Measurements from ENCODE around the gene BMAL2. TPM values are rescaled to one million over a fixed set of nuclear protein-coding genes. Genes with fewer than 3 reads are reported as not detected.

Gene BMAL2
- total and polyA plus RNA-seq, 2 experiments from 2014 or later, result 5.5 to 18.2 TPM

DNA sequence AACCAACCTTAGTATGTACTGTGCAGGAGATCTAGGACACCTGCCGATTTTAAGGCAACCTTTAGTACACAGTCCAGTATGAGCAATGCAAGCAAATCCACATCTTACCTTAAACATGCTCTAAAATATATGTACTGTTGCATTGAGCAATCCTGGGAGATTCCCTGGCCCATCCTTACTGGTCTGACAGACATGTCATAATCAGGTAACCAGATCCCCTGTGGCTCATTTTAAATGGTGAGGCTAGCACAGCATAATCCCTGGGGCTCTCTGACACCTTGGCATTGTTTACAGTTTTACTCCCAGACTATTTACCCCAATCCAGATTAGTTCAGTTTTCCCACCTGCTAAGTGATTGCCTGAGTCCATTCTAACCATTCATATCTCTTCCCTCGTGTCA is 15.1 kb downstream of the BMAL2 start:
- Mint-ChIP-seq H3K36me3 (ENCODE audit: low read depth) (no peaks in the 10 kb centered on the region), H3K9me3 (no peaks in the 10 kb centered on the region), H3K4me3 (no peak overlapping the region), H3K27ac (no peak overlapping the region), H3K27me3 (ENCODE audit: insufficient read depth, low read depth, poor library complexity) (peaks cover 3% of the 10 kb centered on the region), H3K4me1 (peaks cover 38% of the 10 kb centered on the region)
- H3K79me2 ChIP-seq (replicated peaks; ENCODE audit: insufficient read depth), result peaks cover 44% of the 10 kb centered on the region
- H3K27ac ChIP-seq (ENCODE audit: low read depth), result no peak overlapping the region
- no peaks in the 10 kb centered on the region for H3F3A ChIP-seq (replicated peaks; ENCODE audit: low read depth)
- ATAC-seq (peak; percentile 26; the same call in 1 of the 3 replicates), DNase-seq (ENCODE audit: low spot score) (no peak)
- H3K36me3 ChIP-seq (ENCODE audit: insufficient read depth), result no peaks in the 10 kb centered on the region
- H3K4me1 ChIP-seq (ENCODE audit: insufficient read depth), result peaks cover 22% of the 10 kb centered on the region
- no peaks in the 10 kb centered on the region for H3K27me3 ChIP-seq (ENCODE audit: insufficient read depth)
- H3K4me3 ChIP-seq, result no peak overlapping the region
- H3K4me2 ChIP-seq, result no peak overlapping the region
- H3K9me2 ChIP-seq (ENCODE audit: insufficient read depth), result no peaks in the 10 kb centered on the region; the same call in 1 of the 2 replicates
- H2AFZ ChIP-seq, result no peak overlapping the region
- peaks cover 8% of the 10 kb centered on the region for H4K20me1 ChIP-seq (replicated peaks; ENCODE audit: insufficient read depth)
- TF ChIP-seq EZH2 (IDR thresholded peaks at IDR 0.05; ENCODE audit: low read depth, unreplicated experiment) (no peak), NANOG (IDR thresholded peaks at IDR 0.05; ENCODE audit: borderline replicate concordance) (no peak), ZNF331 (CRISPR knock-in tag; IDR thresholded peaks at IDR 0.05; ENCODE audit: low read depth) (no peak)
- TF ChIP-seq, protein P1, sequence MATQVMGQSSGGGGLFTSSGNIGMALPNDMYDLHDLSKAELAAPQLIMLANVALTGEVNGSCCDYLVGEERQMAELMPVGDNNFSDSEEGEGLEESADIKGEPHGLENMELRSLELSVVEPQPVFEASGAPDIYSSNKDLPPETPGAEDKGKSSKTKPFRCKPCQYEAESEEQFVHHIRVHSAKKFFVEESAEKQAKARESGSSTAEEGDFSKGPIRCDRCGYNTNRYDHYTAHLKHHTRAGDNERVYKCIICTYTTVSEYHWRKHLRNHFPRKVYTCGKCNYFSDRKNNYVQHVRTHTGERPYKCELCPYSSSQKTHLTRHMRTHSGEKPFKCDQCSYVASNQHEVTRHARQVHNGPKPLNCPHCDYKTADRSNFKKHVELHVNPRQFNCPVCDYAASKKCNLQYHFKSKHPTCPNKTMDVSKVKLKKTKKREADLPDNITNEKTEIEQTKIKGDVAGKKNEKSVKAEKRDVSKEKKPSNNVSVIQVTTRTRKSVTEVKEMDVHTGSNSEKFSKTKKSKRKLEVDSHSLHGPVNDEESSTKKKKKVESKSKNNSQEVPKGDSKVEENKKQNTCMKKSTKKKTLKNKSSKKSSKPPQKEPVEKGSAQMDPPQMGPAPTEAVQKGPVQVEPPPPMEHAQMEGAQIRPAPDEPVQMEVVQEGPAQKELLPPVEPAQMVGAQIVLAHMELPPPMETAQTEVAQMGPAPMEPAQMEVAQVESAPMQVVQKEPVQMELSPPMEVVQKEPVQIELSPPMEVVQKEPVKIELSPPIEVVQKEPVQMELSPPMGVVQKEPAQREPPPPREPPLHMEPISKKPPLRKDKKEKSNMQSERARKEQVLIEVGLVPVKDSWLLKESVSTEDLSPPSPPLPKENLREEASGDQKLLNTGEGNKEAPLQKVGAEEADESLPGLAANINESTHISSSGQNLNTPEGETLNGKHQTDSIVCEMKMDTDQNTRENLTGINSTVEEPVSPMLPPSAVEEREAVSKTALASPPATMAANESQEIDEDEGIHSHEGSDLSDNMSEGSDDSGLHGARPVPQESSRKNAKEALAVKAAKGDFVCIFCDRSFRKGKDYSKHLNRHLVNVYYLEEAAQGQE (IDR thresholded peaks at IDR 0.05; ENCODE audit: unreplicated experiment), result no peak
- TF ChIP-seq, protein P2, sequence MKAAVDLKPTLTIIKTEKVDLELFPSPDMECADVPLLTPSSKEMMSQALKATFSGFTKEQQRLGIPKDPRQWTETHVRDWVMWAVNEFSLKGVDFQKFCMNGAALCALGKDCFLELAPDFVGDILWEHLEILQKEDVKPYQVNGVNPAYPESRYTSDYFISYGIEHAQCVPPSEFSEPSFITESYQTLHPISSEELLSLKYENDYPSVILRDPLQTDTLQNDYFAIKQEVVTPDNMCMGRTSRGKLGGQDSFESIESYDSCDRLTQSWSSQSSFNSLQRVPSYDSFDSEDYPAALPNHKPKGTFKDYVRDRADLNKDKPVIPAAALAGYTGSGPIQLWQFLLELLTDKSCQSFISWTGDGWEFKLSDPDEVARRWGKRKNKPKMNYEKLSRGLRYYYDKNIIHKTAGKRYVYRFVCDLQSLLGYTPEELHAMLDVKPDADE (IDR thresholded peaks at IDR 0.05), result no peak
- TF ChIP-seq, protein P3, sequence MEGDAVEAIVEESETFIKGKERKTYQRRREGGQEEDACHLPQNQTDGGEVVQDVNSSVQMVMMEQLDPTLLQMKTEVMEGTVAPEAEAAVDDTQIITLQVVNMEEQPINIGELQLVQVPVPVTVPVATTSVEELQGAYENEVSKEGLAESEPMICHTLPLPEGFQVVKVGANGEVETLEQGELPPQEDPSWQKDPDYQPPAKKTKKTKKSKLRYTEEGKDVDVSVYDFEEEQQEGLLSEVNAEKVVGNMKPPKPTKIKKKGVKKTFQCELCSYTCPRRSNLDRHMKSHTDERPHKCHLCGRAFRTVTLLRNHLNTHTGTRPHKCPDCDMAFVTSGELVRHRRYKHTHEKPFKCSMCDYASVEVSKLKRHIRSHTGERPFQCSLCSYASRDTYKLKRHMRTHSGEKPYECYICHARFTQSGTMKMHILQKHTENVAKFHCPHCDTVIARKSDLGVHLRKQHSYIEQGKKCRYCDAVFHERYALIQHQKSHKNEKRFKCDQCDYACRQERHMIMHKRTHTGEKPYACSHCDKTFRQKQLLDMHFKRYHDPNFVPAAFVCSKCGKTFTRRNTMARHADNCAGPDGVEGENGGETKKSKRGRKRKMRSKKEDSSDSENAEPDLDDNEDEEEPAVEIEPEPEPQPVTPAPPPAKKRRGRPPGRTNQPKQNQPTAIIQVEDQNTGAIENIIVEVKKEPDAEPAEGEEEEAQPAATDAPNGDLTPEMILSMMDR (conservative IDR thresholded peaks at IDR 0.05; ENCODE audit: low read depth in 2 of 2), result no peak

DNA sequence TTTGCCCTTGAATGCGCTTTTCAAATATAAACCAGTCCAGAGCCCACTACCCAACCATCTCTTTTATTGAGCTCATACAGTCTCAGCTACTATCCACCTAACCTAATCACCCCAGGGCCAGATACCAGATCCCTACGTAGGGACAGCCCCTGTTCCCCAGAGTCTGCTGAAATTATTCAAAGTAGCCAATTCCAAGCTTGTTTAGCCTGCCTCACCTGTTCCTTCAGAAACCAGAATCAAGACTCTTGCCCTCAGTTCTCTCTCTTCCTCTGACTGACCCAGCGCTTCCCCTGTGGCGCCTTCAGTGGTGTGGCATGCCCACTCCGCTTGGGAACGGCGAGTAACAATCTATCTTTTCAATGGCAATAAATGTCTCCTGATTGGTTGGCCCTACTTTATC is 18.8 kb downstream of the BMAL2 start:
- no peak overlapping the region for H3K4me3 ChIP-seq
- peaks cover 25% of the 10 kb centered on the region for H3K79me2 ChIP-seq (replicated peaks; ENCODE audit: insufficient read depth)
- H3K27me3 ChIP-seq (ENCODE audit: insufficient read depth), result no peaks in the 10 kb centered on the region
- no peak overlapping the region for H2AFZ ChIP-seq
- no peaks in the 10 kb centered on the region for H3K9me3 Mint-ChIP-seq
- H3K27ac ChIP-seq (ENCODE audit: low read depth), result no peak overlapping the region
- no peaks in the 10 kb centered on the region for H3K36me3 ChIP-seq (ENCODE audit: insufficient read depth)
- H3K27me3 Mint-ChIP-seq (ENCODE audit: insufficient read depth, low read depth, poor library complexity), result no peaks in the 10 kb centered on the region
- no peak overlapping the region for H3K27ac Mint-ChIP-seq
- no peaks in the 10 kb centered on the region; the same call in 1 of the 2 replicates for H3K9me2 ChIP-seq (ENCODE audit: insufficient read depth)
- H3K36me3 Mint-ChIP-seq (ENCODE audit: low read depth), result no peaks in the 10 kb centered on the region
- H3F3A ChIP-seq (replicated peaks; ENCODE audit: low read depth), result no peaks in the 10 kb centered on the region
- no peak for ATAC-seq
- H3K4me1 Mint-ChIP-seq, result peaks cover 14% of the 10 kb centered on the region
- H3K4me2 ChIP-seq, result no peak overlapping the region
- H3K4me1 ChIP-seq (ENCODE audit: insufficient read depth), result no peaks in the 10 kb centered on the region
- H4K20me1 ChIP-seq (replicated peaks; ENCODE audit: insufficient read depth), result peaks cover 4% of the 10 kb centered on the region
- DNase-seq (ENCODE audit: low spot score), result no peak
- no peak overlapping the region for H3K4me3 Mint-ChIP-seq
- TF ChIP-seq POLR2AphosphoS5 (IDR thresholded peaks at IDR 0.05; ENCODE audit: low read depth), result no peak
- TF ChIP-seq, protein P4, sequence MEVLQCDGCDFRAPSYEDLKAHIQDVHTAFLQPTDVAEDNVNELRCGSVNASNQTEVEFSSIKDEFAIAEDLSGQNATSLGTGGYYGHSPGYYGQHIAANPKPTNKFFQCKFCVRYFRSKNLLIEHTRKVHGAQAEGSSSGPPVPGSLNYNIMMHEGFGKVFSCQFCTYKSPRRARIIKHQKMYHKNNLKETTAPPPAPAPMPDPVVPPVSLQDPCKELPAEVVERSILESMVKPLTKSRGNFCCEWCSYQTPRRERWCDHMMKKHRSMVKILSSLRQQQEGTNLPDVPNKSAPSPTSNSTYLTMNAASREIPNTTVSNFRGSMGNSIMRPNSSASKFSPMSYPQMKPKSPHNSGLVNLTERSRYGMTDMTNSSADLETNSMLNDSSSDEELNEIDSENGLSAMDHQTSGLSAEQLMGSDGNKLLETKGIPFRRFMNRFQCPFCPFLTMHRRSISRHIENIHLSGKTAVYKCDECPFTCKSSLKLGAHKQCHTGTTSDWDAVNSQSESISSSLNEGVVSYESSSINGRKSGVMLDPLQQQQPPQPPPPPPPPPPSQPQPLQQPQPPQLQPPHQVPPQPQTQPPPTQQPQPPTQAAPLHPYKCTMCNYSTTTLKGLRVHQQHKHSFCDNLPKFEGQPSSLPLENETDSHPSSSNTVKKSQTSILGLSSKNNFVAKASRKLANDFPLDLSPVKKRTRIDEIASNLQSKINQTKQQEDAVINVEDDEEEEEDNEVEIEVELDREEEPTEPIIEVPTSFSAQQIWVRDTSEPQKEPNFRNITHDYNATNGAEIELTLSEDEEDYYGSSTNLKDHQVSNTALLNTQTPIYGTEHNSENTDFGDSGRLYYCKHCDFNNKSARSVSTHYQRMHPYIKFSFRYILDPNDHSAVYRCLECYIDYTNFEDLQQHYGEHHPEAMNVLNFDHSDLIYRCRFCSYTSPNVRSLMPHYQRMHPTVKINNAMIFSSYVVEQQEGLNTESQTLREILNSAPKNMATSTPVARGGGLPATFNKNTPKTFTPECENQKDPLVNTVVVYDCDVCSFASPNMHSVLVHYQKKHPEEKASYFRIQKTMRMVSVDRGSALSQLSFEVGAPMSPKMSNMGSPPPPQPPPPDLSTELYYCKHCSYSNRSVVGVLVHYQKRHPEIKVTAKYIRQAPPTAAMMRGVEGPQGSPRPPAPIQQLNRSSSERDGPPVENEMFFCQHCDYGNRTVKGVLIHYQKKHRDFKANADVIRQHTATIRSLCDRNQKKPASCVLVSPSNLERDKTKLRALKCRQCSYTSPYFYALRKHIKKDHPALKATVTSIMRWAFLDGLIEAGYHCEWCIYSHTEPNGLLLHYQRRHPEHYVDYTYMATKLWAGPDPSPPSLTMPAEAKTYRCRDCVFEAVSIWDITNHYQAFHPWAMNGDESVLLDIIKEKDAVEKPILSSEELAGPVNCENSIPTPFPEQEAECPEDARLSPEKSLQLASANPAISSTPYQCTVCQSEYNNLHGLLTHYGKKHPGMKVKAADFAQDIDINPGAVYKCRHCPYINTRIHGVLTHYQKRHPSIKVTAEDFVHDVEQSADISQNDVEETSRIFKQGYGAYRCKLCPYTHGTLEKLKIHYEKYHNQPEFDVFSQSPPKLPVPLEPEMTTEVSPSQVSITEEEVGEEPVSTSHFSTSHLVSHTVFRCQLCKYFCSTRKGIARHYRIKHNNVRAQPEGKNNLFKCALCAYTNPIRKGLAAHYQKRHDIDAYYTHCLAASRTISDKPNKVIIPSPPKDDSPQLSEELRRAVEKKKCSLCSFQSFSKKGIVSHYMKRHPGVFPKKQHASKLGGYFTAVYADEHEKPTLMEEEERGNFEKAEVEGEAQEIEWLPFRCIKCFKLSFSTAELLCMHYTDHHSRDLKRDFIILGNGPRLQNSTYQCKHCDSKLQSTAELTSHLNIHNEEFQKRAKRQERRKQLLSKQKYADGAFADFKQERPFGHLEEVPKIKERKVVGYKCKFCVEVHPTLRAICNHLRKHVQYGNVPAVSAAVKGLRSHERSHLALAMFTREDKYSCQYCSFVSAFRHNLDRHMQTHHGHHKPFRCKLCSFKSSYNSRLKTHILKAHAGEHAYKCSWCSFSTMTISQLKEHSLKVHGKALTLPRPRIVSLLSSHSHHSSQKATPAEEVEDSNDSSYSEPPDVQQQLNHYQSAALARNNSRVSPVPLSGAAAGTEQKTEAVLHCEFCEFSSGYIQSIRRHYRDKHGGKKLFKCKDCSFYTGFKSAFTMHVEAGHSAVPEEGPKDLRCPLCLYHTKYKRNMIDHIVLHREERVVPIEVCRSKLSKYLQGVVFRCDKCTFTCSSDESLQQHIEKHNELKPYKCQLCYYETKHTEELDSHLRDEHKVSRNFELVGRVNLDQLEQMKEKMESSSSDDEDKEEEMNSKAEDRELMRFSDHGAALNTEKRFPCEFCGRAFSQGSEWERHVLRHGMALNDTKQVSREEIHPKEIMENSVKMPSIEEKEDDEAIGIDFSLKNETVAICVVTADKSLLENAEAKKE (CRISPR knock-in tag; IDR thresholded peaks at IDR 0.05), result no peak
- no peak for TF ChIP-seq ZNF114 (CRISPR knock-in tag; IDR thresholded peaks at IDR 0.05)
- TF ChIP-seq EZH2 (IDR thresholded peaks at IDR 0.05; ENCODE audit: low read depth, unreplicated experiment), result no peak
- no peak for TF ChIP-seq ZNF331 (CRISPR knock-in tag; IDR thresholded peaks at IDR 0.05; ENCODE audit: low read depth)
